ENCODE data around the gene AIPL1. TPM values are rescaled to one million over a fixed set of nuclear protein-coding genes. Genes with fewer than 3 reads are reported as not detected.

Gene AIPL1
- total RNA-seq, 1 donor from 2014 or later = not detected

DNA sequence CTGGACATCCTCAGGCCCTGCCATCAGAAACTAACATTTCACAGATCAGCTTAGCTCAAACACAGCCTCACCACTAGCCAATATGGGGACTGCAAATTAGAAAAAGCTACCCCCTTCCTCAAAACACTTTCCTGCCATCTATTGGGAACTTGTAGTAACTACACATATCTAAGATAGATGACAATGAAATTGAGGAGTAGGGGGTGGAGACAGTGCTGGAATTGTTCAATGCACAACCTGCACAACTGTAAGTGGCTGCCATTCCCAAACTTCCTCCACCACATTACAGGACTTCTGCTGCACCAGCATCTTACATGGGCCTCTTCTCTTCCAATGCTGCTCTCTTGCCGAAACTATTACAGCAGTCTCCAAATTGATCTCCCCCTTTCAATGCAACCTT is 21.9 kb downstream of the AIPL1 start:
- TF ChIP-seq, protein P1, sequence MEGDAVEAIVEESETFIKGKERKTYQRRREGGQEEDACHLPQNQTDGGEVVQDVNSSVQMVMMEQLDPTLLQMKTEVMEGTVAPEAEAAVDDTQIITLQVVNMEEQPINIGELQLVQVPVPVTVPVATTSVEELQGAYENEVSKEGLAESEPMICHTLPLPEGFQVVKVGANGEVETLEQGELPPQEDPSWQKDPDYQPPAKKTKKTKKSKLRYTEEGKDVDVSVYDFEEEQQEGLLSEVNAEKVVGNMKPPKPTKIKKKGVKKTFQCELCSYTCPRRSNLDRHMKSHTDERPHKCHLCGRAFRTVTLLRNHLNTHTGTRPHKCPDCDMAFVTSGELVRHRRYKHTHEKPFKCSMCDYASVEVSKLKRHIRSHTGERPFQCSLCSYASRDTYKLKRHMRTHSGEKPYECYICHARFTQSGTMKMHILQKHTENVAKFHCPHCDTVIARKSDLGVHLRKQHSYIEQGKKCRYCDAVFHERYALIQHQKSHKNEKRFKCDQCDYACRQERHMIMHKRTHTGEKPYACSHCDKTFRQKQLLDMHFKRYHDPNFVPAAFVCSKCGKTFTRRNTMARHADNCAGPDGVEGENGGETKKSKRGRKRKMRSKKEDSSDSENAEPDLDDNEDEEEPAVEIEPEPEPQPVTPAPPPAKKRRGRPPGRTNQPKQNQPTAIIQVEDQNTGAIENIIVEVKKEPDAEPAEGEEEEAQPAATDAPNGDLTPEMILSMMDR (IDR thresholded peaks at IDR 0.05; ENCODE audit: unreplicated experiment) = peak; percentile 37
- Mint-ChIP-seq H3K4me3 (ENCODE audit: unreplicated experiment) (no peak overlapping the region), H3K4me1 (ENCODE audit: unreplicated experiment) (no peaks in the 10 kb centered on the region), H3K36me3 (ENCODE audit: low read depth, unreplicated experiment) (no peaks in the 10 kb centered on the region), H3K27me3 (ENCODE audit: unreplicated experiment) (no peaks in the 10 kb centered on the region), H3K27ac (ENCODE audit: unreplicated experiment) (peak overlapping the region; percentile 54), H3K9me3 (ENCODE audit: unreplicated experiment) (no peaks in the 10 kb centered on the region)
- DNase-seq (ENCODE audit: low spot score) = no peak

DNA sequence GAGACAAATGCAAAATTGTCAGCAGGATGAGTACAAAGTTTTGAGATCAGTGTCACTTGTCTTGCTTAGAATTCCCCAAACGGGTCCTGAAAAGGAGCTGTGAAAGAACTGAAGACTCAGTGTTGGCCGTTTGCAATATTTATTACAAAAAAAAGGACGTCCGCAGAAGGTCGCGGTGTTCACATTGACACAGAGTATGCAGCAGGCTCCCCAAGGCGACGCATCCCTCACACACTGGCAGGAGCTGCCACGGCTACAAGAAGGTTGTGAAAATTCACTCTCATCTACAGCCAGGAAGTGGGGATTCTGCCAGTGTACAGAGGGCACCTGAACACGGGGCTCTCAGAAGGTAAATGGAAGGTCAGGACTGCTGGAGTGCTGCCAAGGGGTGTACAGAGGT is 26.2 kb downstream of the AIPL1 start:
- TF ChIP-seq, protein P1 (IDR thresholded peaks at IDR 0.05; ENCODE audit: unreplicated experiment) = no peak
- no peak overlapping the region for H3K4me3 Mint-ChIP-seq (ENCODE audit: unreplicated experiment)
- no peak for DNase-seq (ENCODE audit: low spot score)
- H3K4me1 Mint-ChIP-seq (ENCODE audit: unreplicated experiment) = no peaks in the 10 kb centered on the region
- H3K36me3 Mint-ChIP-seq (ENCODE audit: low read depth, unreplicated experiment) = no peaks in the 10 kb centered on the region
- no peak overlapping the region for H3K27ac Mint-ChIP-seq (ENCODE audit: unreplicated experiment)
- no peaks in the 10 kb centered on the region for H3K9me3 Mint-ChIP-seq (ENCODE audit: unreplicated experiment)
- peaks cover 3% of the 10 kb centered on the region for H3K27me3 Mint-ChIP-seq (ENCODE audit: unreplicated experiment)

DNA sequence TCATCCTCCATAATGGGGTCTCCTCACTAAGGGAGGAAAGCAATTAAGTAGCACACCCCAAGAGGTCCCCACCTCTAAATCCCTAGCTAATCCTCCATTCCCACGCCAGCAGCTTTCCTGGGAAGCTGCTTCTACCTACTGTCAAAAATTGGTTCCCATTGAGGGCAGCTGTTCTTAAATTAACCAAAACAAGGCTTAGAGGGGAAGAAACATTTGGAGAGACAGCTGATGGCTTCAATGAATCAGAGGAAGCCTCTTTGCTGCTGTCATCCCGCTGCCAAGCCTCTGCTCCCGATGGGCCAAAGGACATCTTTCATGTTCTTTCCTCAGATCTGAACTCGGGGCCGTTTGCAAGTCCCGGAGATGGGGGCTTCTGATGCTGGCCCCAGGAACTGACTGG is 26.6 kb downstream of the AIPL1 start:
- H3K36me3 Mint-ChIP-seq (ENCODE audit: low read depth, unreplicated experiment) = no peaks in the 10 kb centered on the region
- no peak for DNase-seq (ENCODE audit: low spot score)
- peaks cover 3% of the 10 kb centered on the region for H3K27me3 Mint-ChIP-seq (ENCODE audit: unreplicated experiment)
- no peaks in the 10 kb centered on the region for H3K4me1 Mint-ChIP-seq (ENCODE audit: unreplicated experiment)
- H3K4me3 Mint-ChIP-seq (ENCODE audit: unreplicated experiment) = no peak overlapping the region
- H3K27ac Mint-ChIP-seq (ENCODE audit: unreplicated experiment) = no peak overlapping the region
- H3K9me3 Mint-ChIP-seq (ENCODE audit: unreplicated experiment) = no peaks in the 10 kb centered on the region
- TF ChIP-seq, protein P1 (IDR thresholded peaks at IDR 0.05; ENCODE audit: unreplicated experiment) = no peak

DNA sequence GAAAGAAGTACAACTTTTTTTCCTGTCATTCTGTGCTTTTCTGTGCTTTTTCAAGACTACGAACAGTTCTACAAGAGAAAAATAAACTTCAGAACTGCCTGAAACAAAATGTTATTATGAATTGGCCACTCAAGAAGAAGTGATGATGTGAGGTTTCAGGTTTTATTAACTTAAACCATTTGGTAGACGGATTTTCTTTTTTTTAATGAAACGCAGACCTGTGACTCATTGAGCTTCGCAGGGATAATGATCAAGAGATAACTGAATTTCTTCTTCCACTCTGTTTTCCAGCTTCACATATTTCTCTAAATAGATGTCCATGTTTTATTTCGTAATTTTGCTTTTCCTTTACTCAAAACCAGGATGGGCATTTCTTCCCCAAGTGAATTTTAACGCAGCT is 32.7 kb downstream of the AIPL1 start:
- H3K9me3 Mint-ChIP-seq (ENCODE audit: unreplicated experiment) = no peaks in the 10 kb centered on the region
- no peaks in the 10 kb centered on the region for H3K4me1 Mint-ChIP-seq (ENCODE audit: unreplicated experiment)
- DNase-seq (ENCODE audit: low spot score) = no peak
- H3K27me3 Mint-ChIP-seq (ENCODE audit: unreplicated experiment) = peaks cover 3% of the 10 kb centered on the region
- H3K4me3 Mint-ChIP-seq (ENCODE audit: unreplicated experiment) = no peak overlapping the region
- no peak overlapping the region for H3K27ac Mint-ChIP-seq (ENCODE audit: unreplicated experiment)
- TF ChIP-seq, protein P1 (IDR thresholded peaks at IDR 0.05; ENCODE audit: unreplicated experiment) = no peak
- no peaks in the 10 kb centered on the region for H3K36me3 Mint-ChIP-seq (ENCODE audit: low read depth, unreplicated experiment)

DNA sequence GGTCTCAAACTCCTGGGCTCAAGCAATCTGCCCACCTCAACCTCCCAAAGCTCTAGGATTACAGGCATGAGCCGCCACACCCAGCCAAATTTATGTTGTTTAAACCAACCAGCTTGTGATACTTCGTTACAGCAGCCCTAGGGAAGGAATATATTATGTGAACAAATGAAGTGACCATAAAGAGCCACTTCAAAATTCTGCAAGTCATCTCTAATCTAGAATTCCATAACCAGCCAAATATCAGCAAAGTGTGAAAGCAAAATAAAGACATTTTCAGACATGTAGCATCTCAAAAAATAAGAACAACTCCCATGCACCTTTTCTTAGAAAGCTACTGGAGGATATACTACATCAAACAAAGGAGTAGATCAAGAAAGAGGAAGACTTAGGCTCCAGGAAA is 36.0 kb downstream of the AIPL1 start:
- no peaks in the 10 kb centered on the region for H3K27me3 Mint-ChIP-seq (ENCODE audit: unreplicated experiment)
- TF ChIP-seq, protein P1 (IDR thresholded peaks at IDR 0.05; ENCODE audit: unreplicated experiment) = no peak
- no peak overlapping the region for H3K27ac Mint-ChIP-seq (ENCODE audit: unreplicated experiment)
- no peak for DNase-seq (ENCODE audit: low spot score)
- no peaks in the 10 kb centered on the region for H3K4me1 Mint-ChIP-seq (ENCODE audit: unreplicated experiment)
- no peak overlapping the region for H3K4me3 Mint-ChIP-seq (ENCODE audit: unreplicated experiment)
- no peaks in the 10 kb centered on the region for H3K36me3 Mint-ChIP-seq (ENCODE audit: low read depth, unreplicated experiment)
- H3K9me3 Mint-ChIP-seq (ENCODE audit: unreplicated experiment) = no peaks in the 10 kb centered on the region

All from endothelial cell (in vitro differentiated cells).